Bronchial epithelial cell (primary cell): ENCODE results near the gene RPL28. TPM values are rescaled to one million over a fixed set of nuclear protein-coding genes. Genes with fewer than 3 reads are reported as not detected.
"Not testable (repeated sequence)": the region's sequence is repeated elsewhere in the genome, so short reads cannot be mapped to it uniquely, and the experiment has no call there.

Source experiments
- DNase-seq: peaks from one replicate; pipeline ENCODE4 v3.0.0-alpha.2; 2010; ENCODE audit warnings: low read depth
- FAIRE-seq: peaks from 2 replicates; lab custom pipeline; 2011; peaks lifted over from hg19 to GRCh38; lab: Jason Lieb, UNC
- H3K27me3 ChIP-seq: 2 replicates; pipeline ENCODE4 v1.5.1; 2011; ENCODE audit warnings: low read length; ENCODE audit not compliant: control insufficient read depth, insufficient read depth
- H3K36me3 ChIP-seq: 2 replicates; pipeline ENCODE4 v1.5.1; 2011; ENCODE audit warnings: low read length; ENCODE audit not compliant: control insufficient read depth, insufficient read depth
- H3K4me3 ChIP-seq: 2 replicates; pipeline ENCODE4 v1.5.1; 2011; ENCODE audit warnings: mild to moderate bottlenecking, low read depth, low read length, control low read depth
- CTCF ChIP-seq: IDR thresholded peaks from 2 replicates; pipeline ENCODE4 v1.5.1; 2011; ENCODE audit warnings: mild to moderate bottlenecking, moderate library complexity, low read length, control low read depth, inconsistent platforms; ENCODE audit not compliant: insufficient read depth, severe bottlenecking
- total RNA-seq: library from RNA; depleted of rRNA; stranded (reverse); fragments of >200 nt; gene quantifications from 2 replicates; pipeline ENCODE4 v1.2.1, GENCODE V29; 2014

The RPL28 gene
- total RNA-seq, 1 donor from 2014 or later = 603 TPM

DNA sequence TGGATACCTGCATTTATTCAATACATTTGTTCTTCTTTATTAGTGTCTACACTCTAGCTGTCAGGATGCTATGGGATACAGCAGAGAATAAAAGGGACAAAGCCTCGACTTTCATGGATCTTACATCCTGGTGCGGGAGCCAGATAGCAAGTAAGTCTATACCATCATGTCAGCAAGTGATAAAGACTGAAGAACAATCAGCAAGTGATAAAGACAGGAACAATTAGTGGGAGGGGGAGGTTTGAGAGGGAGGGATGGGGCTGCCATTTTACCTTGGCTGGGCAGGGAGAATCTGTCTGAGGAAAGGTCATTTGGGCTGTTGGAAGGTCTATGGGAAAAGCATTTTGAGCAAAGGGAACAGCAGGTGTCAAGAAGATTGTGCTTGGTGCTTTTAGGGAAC is 24.4 kb downstream of the RPL28 start:
- no peak for TF ChIP-seq CTCF
- Histone ChIP-seq H3K36me3 (peaks cover 4% of the 10 kb centered on the region), H3K27me3 (no peaks in the 10 kb centered on the region), H3K4me3 (no peak overlapping the region)
- DNase-seq (no peak), FAIRE-seq (no peak)

DNA sequence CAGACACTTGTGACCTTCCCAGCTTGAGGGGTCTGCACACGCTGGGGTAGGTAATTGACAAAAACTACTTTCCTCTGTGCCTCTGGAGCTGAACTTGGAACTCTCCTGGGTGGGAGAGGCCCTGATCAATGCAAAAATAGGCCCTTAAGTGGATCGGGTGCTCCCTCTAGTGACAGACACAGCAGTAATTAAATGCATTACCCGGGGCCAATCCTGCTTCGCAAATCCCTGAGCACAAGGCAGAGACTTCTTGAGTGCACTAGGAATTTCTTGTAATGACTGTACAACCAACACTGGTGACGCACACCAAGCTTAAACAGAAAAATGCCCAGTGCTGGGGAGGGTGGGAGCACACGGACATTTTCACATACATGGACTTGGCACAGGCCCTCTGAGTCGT is 32.5 kb downstream of the RPL28 start:
- peak; percentile 69 for TF ChIP-seq CTCF
- FAIRE-seq (no peak), DNase-seq (peak; percentile 73)
- Histone ChIP-seq H3K27me3 (no peaks in the 10 kb centered on the region), H3K4me3 (no peak overlapping the region), H3K36me3 (no peaks in the 10 kb centered on the region)

GRCh38 chr19:55419103-55419502 is 33.4 kb downstream of the RPL28 start:
- Histone ChIP-seq H3K36me3 (no peaks in the 10 kb centered on the region), H3K4me3 (no peak overlapping the region), H3K27me3 (no peaks in the 10 kb centered on the region)
- FAIRE-seq = no peak
- no peak for DNase-seq
- TF ChIP-seq CTCF = no peak

GRCh38 chr19:55419624-55420236 is 34.0 kb downstream of the RPL28 start:
- Histone ChIP-seq H3K27me3 (no peaks in the 10 kb centered on the region), H3K36me3 (no peaks in the 10 kb centered on the region), H3K4me3 (no peak overlapping the region)
- FAIRE-seq = no peak
- DNase-seq = no peak
- no peak for TF ChIP-seq CTCF

- FAIRE-seq, H3K27me3 ChIP-seq, DNase-seq: not testable (repeated sequence)
These were observed 35.5 kb downstream of the RPL28 start for GRCh38 chr19:55421281-55421680.

GRCh38 chr19:55423225-55424005 is 37.7 kb downstream of the RPL28 start:
- no peak for TF ChIP-seq CTCF
- FAIRE-seq (no peak), DNase-seq (no peak)
- no peak overlapping the region for H3K4me3 ChIP-seq
- H3K36me3 ChIP-seq = no peaks in the 10 kb centered on the region
- H3K27me3 ChIP-seq = no peaks in the 10 kb centered on the region

More at GRCh38 chr19:55421281-55421680, 35.5 kb downstream of the RPL28 start:
- not testable (repeated sequence) for H3K36me3 ChIP-seq, H3K4me3 ChIP-seq
